HG02798 (cell line): Measurements from ENCODE around the gene PTPRA.
"Not testable (repeated sequence)": the region's sequence is repeated elsewhere in the genome, so short reads cannot be mapped to it uniquely, and the experiment has no call there.

Experiments used
- ATAC-seq: cut with Tn5 transposase; IDR thresholded peaks from one replicate; pipeline ENCODE4 v1.9.1; 2021; ENCODE audit warnings: mild to moderate bottlenecking; ENCODE audit not compliant: unreplicated experiment, poor library complexity

PTPRA gene

DNA sequence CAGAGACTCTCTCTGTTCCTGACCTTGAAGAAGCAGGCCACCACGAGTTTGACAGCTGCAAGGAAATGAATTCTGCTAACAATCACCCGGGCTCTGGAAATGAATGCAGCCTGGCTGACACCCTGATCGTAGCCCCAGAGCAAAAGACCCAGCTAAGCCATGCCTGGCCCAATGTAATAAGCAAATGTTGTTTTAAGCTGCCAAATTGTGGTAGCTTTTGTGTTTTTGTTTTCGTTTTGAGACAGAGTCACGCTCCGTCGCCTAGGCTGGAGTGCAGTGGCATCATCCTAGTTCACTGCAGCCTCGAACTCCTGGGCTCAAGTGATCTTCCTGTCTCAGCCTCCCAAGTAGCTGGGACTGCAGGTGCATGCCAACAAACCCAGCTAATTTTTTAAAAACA, 194.8 kb downstream of the PTPRA start:
- ATAC-seq: no peak

DNA sequence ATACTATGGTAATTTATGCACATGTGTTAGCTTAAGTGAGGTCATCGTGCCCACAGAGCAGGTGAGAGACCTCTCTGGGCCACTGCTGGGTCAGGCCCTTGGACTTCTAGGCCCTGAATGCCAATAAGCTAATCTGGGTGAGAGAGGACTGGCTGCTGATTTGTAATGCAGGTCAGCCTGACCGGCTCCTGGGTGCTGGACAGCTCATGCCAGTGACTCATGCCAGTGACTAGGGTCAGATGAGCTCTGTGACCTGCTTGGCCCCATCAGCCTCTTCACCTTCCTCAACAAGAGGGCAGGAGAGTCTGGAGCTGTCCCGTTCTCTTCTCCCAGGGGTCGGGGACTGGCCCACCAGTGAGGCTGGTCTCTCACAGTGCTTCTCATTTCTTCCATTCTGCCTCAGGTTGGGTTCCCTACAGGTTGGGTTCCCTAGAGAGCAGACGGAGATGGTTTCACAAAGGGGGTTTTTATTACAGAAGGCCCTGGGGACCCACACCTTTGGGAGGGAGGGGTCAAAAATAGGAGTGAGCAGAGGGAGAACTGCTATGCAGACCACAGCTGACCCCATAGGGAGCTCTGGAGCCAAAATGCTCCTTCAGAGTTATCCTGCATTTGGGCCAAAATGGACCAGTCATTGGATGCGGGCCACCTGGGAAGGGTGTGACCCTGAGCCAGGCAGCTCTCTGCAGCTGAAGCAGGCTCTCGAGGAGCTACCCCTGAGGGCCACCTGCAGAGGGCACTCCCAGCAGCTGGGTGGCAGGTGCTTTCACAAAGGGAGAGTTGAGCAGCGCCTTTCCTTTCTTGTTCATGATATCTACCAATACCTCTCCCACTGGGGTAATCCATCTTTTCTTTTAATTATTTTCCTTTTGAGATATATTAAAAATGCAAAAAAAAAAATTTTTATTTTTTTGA, 196.0 kb downstream of the PTPRA start:
- no peak for ATAC-seq

DNA sequence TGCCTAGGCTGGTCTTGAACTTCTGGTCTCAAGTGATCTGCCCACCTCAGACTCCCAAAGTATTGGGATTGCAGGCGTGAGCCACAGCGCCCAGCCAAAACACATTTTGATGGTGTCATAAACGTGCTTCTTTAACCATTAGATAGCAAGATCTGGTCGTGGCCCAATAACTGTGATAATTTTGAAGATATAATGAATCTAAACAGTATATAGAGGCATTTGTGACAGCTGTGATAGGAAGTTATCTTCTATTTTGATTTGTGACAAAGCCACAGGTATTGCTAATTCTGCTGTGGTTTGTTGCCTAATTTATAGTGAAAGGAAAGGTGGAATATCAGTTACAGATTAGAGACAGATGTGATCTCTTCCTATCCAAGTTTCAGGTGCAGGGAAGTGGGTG, 197.4 kb downstream of the PTPRA start:
- no peak for ATAC-seq

DNA sequence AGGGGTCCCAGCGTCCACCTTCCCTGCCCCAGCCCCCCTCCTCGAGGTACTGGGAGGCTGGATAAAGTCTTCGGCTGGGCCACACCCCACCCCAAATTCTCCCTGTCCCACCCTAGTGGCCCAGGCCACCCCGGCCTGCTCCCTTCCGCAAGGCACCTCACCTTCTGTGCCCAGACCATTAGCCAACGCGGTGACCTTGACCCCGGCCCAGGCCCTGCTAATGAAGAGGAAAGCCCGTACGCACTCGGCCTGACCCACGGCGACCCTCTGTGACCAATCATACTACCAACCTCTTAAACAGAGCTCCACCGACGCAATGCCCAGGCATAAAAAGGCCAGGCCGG, 198.0 kb downstream of the PTPRA start:
- ATAC-seq: no peak

DNA sequence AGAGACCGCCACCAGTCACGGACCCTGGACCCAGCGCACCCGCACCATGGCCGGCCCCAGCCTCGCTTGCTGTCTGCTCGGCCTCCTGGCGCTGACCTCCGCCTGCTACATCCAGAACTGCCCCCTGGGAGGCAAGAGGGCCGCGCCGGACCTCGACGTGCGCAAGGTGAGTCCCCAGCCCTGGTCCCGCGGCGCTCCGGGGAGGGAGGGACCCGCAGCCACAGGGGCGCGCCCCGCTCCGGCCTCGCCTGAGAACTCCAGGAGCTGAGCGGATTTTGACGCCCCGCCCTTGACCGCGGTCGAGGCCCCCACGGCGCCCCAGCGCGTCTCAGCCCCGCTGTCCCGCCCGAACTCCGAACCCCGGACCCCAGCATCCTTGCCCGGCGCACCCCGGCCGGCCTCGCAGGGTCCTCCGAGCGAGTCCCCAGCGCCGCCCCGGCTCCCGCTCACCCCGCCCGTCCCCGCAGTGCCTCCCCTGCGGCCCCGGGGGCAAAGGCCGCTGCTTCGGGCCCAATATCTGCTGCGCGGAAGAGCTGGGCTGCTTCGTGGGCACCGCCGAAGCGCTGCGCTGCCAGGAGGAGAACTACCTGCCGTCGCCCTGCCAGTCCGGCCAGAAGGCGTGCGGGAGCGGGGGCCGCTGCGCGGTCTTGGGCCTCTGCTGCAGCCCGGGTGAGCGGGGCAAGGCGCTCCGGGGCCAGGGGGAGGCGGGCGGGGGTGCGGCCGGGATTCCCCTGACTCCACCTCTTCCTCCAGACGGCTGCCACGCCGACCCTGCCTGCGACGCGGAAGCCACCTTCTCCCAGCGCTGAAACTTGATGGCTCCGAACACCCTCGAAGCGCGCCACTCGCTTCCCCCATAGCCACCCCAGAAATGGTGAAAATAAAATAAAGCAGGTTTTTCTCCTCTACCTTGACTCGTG, 198.6 kb downstream of the PTPRA start, which contains the start of gene OXT:
OXT (plus strand) TSS at position 11 of the 920 bp plus-strand sequence; CDS start at position 47, 36 bp downstream.
- ATAC-seq: no peak

DNA sequence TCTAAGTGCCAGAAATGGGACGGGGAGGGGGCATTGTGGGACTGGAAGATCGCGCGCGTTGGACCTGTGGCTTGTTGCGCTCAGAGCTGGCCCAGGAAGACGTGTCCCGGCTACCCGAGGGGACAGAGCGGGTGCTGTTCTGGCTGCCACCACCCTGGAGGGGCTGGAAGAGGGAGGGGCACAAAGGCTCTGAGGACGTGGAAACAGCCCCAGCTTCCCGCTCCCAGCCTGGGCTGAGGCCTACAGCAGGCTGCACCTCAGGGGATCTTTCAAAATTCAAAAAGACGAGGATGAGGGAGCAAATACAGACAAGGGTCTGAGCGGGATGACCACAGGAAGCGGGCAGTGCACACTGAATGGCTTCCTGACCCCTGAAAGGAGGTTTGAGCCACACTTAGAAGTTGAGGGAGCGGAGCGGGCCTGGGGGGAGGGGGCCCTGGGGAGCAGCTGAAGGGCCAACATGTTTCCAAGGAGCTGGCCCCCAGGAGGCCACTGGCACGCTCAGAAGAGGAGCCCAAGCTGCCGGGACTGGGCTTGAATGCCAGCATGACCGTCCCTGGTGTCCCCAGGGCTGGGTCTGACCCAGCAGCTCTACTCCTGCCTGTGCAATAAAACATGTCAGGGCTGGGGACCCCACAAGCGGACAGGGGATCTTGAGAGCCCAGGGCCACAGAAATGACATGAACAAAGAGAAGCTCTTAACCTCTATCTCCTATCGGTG, 199.4 kb downstream of the PTPRA start:
- ATAC-seq: no peak

DNA sequence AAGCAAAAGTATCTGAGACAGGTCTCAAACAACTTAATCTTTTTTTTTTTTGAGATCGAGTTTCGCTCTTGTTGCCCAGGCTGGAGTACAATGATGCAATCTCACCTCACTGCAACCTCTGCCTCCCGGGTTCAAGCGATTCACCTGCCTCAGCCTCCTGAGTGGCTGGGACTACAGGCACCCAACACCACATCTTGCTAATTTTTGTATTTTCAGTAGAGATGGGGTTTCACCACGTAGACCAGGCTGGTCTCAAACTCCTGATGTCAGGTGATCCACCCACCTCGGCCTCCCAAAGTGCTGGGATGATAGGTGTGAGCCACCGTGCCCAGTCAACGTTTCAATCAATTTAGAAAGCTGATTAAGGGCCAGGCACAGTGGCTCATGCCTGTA, 200.0 kb downstream of the PTPRA start:
- not testable (repeated sequence) for ATAC-seq

DNA sequence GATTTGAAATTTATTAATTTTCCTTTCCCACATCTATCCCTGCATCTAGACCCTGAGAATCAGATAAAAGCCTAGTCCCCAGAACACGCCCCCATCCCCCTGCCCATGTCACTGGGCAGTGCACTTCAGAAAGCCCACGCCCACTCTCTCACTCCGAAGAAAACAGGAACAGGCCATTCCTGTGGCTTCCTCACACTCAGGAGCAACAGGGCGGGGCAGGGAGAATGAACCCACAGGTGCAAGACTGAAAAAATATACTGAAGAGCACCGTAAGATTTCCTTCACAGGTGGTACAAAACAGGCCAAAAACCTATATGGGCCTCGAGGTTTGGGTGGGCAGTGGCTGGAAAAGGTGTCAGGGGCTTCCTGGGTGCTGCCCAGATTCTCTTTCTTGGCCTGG, 201.5 kb downstream of the PTPRA start:
- no peak for ATAC-seq

DNA sequence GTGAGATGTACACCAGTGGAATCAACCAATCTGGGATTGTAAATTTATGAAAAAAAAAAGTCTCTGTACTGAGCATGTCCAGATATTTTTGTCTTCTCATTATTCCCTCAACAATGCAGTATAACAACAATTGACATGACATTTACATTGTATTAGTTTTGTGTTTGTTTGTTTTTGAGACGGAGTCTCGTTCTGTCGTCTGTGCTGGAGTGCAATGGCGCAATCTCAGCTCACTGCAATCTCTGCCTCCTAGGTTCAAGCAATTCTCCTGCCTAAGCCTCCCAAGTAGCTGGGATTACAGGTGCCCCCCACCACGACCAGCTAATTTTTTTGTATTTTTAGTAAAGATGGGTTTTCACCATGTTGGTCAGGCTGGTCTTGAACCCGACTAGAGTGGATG, 202.0 kb downstream of the PTPRA start:
- not testable (repeated sequence) for ATAC-seq

DNA sequence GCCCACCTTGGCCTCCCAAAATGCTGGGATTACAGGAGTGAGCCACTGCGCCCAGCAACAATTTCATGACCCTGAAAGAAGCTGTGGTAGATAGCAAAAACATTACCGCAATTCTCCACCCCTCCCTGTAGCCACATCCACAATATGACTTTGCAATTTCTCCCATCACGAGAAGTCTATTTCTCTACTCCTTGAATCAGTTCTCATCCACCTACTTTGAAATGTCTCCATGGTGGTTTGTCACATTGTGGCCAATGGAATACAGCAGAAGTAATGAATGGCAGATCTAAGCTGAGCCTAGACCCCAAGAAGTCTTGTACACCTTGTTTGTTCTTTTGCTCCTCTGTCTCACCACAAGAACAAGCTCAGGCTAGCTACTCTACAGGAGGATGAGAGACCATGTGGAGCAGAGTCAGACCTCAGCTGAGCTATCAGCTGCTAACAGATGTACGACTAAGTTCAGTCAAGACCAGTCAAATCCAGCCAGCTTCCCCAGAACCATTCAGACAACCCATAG, 204.4 kb downstream of the PTPRA start:
- no peak for ATAC-seq

DNA sequence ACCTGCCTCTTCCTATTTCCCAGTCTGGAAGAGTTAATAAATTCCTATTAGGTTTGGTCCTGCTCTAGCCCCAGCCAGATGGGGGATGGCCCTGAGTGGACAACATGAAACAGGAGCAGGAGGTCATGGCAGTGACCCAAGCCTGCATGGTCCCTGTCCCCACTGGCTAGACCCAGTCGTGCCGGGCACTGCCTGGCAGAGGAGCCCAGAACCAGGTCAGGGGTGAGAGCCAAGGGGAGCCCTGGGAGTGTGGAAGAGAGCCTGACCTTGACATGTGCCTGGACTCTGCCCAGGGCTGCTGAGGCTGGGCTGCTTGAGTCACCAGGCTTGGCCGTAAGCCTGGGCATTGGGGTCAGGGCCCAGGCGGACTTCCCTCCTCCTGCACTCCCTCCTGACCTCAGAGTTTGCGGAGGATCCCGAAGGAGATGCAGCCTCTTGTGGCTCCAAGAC, 207.7 kb downstream of the PTPRA start:
- ATAC-seq: no peak

DNA sequence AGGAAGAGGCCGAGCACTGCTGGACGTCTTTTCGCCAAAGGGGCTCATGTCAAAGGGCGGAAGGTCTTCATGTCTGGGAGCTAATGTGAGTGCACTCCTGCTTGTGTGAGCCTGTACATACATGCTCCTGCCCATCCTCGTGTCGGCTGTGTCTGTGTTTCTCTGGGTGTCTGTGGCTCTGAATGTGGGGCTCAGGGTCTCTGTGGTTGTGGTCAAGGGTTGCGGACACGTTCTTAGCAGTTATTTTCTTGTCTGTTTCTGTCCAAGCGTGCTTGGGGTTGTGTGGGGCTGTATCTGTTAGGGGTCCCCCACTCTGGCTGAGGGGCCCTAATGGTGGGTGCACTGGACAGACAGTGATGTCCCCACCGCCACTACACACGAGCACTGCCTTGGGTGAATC, 208.4 kb downstream of the PTPRA start:
- no peak for ATAC-seq

DNA sequence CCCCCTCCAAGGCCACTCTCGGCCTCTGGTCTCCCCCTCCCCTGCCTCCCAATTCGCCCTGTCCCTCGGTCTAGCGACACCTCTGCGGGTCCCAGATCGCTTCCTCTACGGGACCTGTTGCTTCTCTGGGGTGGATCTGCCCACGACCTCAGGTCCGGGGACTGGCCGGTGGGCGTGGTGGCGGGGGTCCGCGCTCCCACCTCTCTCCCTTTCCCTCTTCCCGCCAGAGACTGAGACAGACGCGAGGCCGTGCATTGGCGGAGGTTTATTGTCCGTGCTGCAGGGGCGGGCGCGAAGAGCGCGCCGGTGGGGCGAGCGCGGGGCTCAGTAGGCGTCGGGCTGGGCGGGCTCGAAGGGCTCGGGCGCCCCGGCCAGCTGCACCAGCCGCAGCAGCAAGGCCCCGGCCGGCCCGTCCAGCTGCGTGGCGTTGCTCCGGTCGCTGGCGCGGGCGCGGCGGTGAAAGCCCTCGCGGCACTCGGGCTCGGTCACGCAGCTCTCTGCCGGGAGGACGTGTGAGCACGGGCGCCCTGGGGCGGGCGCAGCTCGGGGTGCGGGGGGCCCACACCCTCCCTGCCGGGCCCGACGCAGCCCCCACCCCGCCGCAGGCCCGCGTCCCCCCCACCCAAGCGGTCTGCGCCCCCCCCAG, 209.1 kb downstream of the PTPRA start:
- no peak for ATAC-seq

DNA sequence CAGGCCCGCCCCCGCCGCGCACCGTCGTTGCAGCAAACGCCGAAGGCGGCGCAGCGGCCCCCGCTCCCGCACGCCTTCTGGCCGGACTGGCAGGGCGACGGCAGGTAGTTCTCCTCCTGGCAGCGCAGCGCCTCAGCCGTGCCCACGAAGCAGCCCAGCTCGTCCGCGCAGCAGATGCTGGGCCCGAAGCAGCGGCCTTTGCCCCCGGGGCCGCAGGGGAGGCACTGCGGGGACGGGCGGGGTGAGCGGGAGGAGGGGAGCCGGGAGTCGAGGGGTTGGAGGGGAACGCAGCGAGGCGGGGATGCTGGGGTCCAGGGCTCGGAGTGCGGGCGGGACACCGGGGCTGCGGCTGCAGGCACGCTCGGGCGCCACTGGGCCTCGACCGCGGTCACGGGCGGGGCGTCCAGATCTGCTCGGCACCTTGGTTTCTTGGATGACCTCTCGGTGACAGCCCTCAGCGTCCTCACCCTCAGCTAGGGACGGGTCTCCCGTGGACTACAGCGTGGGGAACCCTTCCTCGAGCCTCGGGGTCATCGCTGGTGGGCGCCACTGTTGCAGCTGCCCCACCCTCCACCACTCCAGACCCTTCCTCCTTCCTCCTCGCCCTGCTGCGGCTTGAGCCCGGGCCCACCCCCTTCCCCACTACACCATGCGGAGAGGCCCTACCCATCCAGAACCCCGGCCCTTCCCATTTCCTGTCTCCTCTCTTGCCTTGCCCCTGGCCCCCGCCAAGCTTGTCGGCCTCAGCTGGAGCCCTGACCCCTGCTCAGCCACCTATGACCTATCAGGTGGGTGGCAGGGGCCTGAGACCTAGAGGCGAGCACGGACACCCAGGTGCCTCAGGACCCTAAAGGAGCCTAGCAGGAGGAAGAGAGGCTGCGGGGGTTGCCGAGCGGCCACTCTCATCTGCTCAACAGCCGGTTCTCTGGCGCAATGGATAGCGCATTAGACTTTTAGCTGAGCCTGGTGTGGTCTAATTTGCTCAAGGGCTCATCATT, 210.0 kb downstream of the PTPRA start:
- ATAC-seq: no peak

DNA sequence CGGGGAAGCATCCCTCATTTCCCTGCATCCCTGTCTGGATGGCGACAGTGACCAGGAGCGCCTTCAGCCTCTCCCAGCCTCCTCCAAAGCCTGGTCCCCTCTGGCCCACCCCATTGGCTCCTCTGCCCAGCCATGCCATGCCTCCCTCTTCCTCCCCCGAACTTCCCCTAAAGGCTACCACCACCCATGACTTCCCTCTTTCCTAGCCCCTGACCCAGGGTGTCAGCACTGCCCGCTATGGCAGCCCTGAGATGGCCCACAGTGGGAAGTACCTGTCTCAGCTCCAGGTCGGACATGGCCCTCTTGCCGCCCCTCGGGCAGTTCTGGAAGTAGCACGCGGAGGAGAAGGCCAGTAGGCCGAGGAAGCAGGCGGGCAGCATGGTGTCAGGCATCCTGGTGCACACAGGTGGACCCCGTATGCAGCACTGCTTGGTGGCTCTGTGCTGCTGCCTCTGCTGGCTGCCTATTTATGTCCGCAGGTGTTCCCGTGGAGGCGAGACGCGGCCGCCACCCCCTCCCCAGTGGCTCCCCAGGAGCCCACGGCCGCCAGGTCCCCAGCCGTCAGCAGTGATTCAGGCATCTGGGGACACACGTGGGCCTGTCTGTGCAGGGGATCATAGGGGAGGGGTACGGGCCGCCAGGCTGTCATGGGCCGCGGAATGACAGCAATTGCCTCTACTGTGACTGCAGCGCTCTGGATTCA, 211.2 kb downstream of the PTPRA start, which contains the start of gene AVP:
AVP (minus strand) TSS at position 442 of the 703 bp plus-strand sequence; CDS start at position 392, 50 bp downstream.
- ATAC-seq: no peak

DNA sequence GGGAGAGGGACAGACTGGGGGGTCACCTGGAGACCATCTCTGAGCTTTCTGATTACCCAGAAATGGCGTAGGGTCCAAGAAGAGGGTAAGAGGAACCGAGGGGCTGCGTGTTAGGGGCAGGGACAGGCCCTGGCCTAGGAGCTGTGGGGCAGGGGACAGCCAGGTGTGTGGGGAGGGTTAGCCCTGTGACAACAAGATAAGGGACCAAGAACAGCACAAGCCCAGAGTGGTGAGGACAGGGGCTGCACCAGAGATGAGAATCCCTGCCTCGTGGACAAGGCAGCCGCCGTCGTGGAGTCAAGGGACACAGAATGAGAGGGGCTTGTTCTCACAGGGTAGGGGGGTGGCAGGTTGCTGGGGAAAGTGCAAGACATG, 211.7 kb downstream of the PTPRA start:
- no peak for ATAC-seq

DNA sequence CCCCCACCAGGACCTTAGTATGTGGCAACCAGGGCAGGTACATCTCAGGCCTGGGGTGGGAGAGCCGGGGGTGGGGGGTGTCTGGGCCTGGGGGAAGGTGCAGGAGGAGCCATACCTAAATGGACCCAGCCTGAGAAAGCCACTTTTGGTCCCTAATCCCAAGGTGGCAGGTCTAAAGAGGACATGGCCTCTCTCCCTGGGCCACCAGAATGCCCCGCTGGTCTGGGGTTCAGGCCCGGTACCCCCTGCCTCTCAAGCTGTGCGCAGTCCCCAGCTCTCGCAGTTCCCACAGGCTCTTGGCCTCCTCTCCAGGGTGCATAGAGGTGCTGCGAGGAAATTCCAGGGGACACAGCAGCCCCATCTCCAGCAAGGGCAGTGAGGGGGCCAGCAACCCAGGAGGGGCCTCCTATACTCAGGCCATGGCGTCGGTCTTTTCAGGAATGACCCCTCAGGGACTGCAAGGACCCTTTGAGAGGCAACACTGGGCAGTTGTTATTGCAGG, 212.3 kb downstream of the PTPRA start:
- no peak for ATAC-seq

DNA sequence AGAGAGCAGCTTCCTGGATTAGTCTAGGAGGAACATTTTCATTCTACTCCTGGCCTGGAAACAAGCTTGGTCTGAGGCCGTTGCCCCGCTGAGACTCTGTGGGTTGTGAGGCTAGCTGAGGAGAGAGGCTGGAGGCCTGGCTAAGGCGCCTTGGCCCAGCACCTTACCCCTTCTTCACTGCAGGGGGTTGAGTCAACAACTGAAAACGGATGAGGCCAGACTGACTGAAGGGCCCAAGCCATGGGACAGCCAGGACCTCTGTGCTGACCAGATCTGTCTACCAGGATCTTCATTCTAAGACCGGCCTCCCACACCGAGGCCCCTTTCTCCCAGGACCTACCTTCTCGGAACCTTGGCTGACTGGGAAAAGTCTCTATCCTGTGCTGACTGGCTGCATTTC, 214.8 kb downstream of the PTPRA start:
- ATAC-seq: no peak
